Transverse colon (tissue), 3 donors: ENCODE measurements around the gene RAET1E.
"Not testable (repeated sequence)": the region's sequence is repeated elsewhere in the genome, so short reads cannot be mapped to it uniquely, and the experiment has no call there.

Source experiments
- POLR2A ChIP-seq: fragments of 450-650 bp; IDR thresholded peaks from one replicate; pipeline ENCODE4 v1.6.1; 2016; ENCODE audit warnings: antibody characterized with exemption, mild to moderate bottlenecking, moderate library complexity
- TF ChIP-seq, protein P1 (sequence below), 5 experiments: fragments of 200-600 bp in 3 of 5; fragments of 450-650 bp in 2 of 5; sonication (generic) in 3 of 5; IDR thresholded peaks; 1 replicate in 2 of 5; 2 replicates in 3 of 5; pipeline ENCODE4 v1.5.1; 2016 to 2017; ENCODE audit warnings: antibody characterized with exemption in 5 of 5, inconsistent platforms in 3 of 5, mild to moderate bottlenecking in 2 of 5, moderate library complexity in 1 of 5

DNA sequence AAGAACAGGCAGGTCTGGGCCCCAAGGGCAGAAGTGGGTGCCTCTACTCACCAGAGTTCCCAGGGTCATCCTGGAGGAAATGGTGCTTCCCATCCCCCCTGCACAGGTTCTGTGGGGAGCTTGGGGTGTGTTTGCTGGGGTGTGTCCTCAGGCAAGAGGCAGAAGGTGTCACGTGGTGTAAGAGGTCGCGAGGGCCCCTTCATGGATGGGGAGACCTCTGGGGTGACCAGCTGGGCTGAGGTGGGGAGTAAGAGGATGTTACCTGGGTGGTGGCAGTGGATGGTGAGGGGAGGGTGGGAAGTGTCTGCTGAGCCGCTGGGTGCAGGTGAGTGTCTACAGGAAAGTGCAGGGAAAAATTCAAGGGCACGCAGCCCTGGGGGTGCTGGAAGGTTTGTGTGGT, 24.2 kb upstream of the RAET1E start:
- TF ChIP-seq, protein P1, sequence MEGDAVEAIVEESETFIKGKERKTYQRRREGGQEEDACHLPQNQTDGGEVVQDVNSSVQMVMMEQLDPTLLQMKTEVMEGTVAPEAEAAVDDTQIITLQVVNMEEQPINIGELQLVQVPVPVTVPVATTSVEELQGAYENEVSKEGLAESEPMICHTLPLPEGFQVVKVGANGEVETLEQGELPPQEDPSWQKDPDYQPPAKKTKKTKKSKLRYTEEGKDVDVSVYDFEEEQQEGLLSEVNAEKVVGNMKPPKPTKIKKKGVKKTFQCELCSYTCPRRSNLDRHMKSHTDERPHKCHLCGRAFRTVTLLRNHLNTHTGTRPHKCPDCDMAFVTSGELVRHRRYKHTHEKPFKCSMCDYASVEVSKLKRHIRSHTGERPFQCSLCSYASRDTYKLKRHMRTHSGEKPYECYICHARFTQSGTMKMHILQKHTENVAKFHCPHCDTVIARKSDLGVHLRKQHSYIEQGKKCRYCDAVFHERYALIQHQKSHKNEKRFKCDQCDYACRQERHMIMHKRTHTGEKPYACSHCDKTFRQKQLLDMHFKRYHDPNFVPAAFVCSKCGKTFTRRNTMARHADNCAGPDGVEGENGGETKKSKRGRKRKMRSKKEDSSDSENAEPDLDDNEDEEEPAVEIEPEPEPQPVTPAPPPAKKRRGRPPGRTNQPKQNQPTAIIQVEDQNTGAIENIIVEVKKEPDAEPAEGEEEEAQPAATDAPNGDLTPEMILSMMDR (IDR thresholded peaks at IDR 0.05), result not testable (repeated sequence)
- not testable (repeated sequence) for TF ChIP-seq POLR2A
